SK-N-MC (cell line): Measurements from ENCODE around the gene PDE4D.

Experiments used
- DNase-seq: peaks from one replicate; pipeline ENCODE4 v3.0.0-alpha.2; 2011; ENCODE audit warnings: low read depth, low spot score
- H3K27ac ChIP-seq: fragments of 200-600 bp; sonication (generic); 2 replicates; pipeline ENCODE4 v1.5.1; 2016; ENCODE audit warnings: mixed run types
- H3K36me3 ChIP-seq: fragments of 200-600 bp; sonication (generic); 2 replicates; pipeline ENCODE4 v1.6.1; 2017; ENCODE audit warnings: antibody characterized with exemption, low read length, mixed read lengths; ENCODE audit not compliant: insufficient read depth
- H3K4me3 ChIP-seq: fragments of 200-600 bp; sonication (generic); 2 replicates; pipeline ENCODE4 v1.5.1; 2016
- H3K9ac ChIP-seq: fragments of 200-600 bp; sonication (generic); 2 replicates; pipeline ENCODE4 v1.8.0; 2017; ENCODE audit warnings: mixed run types, mixed read lengths; ENCODE audit not compliant: insufficient read length
- H3K9me3 ChIP-seq: fragments of 200-600 bp; sonication (generic); 2 replicates; pipeline ENCODE4 v1.6.1; 2017; ENCODE audit warnings: low read depth, mild to moderate bottlenecking, antibody characterized with exemption, low read length, moderate library complexity, mixed read lengths
- EZH2 ChIP-seq: fragments of 200-600 bp; sonication (generic); IDR thresholded peaks from one replicate; pipeline ENCODE4 v1.6.1; 2017; ENCODE audit warnings: antibody characterized with exemption
- FOXP2 ChIP-seq: optimal IDR thresholded peaks from 2 replicates; pipeline ENCODE3; 2011; ENCODE audit warnings: mild to moderate bottlenecking, moderate library complexity; ENCODE audit not compliant: insufficient read depth; ENCODE audit errors: extremely low read length, control extremely low read depth
- POLR2AphosphoS5 ChIP-seq: IDR thresholded peaks from 2 replicates; pipeline ENCODE4 v1.6.1; 2012; ENCODE audit warnings: mild to moderate bottlenecking, low read depth, low read length, borderline replicate concordance

PDE4D gene

GRCh38 chr5:58950224-58950623, 943.3 kb downstream of the PDE4D start:
- Histone ChIP-seq H3K27ac (no peak overlapping the region), H3K36me3 (no peaks in the 10 kb centered on the region), H3K9me3 (no peaks in the 10 kb centered on the region), H3K9ac (no peak overlapping the region), H3K4me3 (no peak overlapping the region)
- DNase-seq = no peak
- TF ChIP-seq EZH2 (no peak), POLR2AphosphoS5 (no peak), FOXP2 (no peak)

DNA sequence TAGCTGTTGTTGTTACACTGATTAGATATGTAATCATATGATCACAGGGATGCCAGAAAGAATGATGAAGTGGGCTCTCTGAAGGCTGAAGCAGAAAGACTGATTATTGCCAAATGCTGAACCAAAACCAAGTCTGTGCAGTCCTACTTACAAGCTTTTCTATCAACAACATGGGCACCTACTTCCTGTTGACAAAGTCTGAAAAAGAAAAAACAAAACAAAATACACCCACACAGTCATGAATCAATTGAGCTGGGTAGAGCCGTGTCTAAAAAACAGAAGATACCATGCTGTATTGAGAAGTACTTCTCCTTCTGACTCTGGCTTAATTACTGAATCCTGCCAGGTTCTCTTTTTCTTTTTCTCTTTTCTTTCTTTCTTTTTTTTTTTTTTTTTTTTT, 947.3 kb downstream of the PDE4D start:
- Histone ChIP-seq H3K9ac (no peak overlapping the region), H3K27ac (no peak overlapping the region), H3K36me3 (no peaks in the 10 kb centered on the region), H3K4me3 (no peak overlapping the region), H3K9me3 (no peaks in the 10 kb centered on the region)
- TF ChIP-seq POLR2AphosphoS5 = no peak
- TF ChIP-seq EZH2 = no peak
- TF ChIP-seq FOXP2 = no peak
- DNase-seq = no peak

- H3K4me3 ChIP-seq = no peak overlapping the region
- no peaks in the 10 kb centered on the region for H3K36me3 ChIP-seq
- H3K9ac ChIP-seq = no peak overlapping the region
- TF ChIP-seq EZH2 (no peak), POLR2AphosphoS5 (no peak), FOXP2 (no peak)
- DNase-seq = no peak
- no peaks in the 10 kb centered on the region for H3K9me3 ChIP-seq
- no peak overlapping the region for H3K27ac ChIP-seq
Observed at GRCh38 chr5:58944221-58944620, 949.3 kb downstream of the PDE4D start.

GRCh38 chr5:58940446-58940845, 953.1 kb downstream of the PDE4D start:
- no peak for TF ChIP-seq EZH2
- no peak for TF ChIP-seq FOXP2
- TF ChIP-seq POLR2AphosphoS5 = no peak
- DNase-seq = no peak
- no peak overlapping the region for H3K4me3 ChIP-seq
- no peak overlapping the region for H3K27ac ChIP-seq
- no peak overlapping the region for H3K9ac ChIP-seq
- H3K36me3 ChIP-seq = no peaks in the 10 kb centered on the region
- H3K9me3 ChIP-seq = no peaks in the 10 kb centered on the region

DNA sequence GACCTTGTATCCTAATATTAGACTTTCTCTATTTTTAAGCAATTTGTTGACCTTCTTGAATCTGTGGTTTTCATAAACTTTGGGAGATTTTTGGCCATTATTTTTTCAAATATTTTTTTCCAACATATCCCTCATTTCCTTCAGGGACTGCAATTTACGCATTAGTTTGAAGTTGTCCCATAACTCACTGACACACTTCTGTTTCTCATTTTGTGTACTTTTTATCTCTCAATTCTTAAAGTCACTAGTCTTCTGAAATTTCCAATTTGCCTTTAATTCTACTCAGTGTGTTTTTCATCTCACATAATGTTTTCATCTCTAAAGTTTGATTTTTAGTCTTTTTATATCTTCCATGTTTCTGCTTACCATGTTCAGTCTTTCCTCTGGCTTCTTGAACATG, 953.9 kb downstream of the PDE4D start:
- H3K9ac ChIP-seq = no peak overlapping the region
- H3K9me3 ChIP-seq = no peaks in the 10 kb centered on the region
- no peak for DNase-seq
- H3K4me3 ChIP-seq = no peak overlapping the region
- TF ChIP-seq EZH2 = no peak
- TF ChIP-seq FOXP2 = no peak
- no peak for TF ChIP-seq POLR2AphosphoS5
- no peak overlapping the region for H3K27ac ChIP-seq
- H3K36me3 ChIP-seq = no peaks in the 10 kb centered on the region

DNA sequence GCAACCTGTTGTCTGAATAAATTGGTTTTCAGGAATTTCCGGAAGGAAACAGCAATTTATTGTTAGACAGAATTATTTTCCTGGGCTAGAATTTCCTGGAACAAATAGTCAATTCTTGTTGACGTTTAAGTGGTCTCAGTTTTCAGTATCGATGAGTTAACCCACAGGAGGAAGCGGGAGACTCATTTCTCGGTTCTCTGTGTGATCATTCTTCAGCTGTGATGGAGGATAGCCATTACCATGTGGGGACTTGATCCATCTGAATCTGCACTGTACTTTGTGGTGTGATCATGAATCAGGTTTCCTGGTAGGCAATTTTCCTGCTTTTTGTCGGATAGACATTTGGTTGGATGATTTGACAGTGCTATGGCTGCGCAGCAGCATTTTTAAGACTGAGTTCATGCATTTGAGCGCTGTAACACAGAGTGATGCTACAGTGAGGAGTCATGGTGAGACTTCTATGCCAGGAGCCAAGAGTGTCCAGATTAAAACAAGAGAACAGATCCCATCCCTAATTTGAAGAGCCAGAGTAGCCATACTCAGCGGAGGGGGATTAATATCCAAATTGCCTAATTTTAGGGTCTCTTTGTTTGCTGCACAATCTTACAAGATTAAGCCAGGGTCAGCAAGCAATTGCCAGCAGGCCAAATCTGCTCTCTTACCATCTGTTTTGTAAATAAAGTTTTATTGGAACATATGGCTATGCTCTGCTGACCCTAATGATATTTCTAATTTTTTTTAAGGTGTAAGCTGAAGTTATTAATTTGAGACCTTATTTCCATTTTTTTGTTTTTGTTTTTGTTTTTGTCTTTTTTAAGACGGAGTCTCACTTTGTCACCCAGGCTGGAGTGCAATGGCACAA, 954.7 kb downstream of the PDE4D start:
- Histone ChIP-seq H3K36me3 (no peaks in the 10 kb centered on the region), H3K9me3 (no peaks in the 10 kb centered on the region), H3K9ac (no peak overlapping the region), H3K4me3 (no peak overlapping the region), H3K27ac (no peak overlapping the region)
- no peak for DNase-seq
- TF ChIP-seq EZH2 (no peak), FOXP2 (no peak), POLR2AphosphoS5 (no peak)

DNA sequence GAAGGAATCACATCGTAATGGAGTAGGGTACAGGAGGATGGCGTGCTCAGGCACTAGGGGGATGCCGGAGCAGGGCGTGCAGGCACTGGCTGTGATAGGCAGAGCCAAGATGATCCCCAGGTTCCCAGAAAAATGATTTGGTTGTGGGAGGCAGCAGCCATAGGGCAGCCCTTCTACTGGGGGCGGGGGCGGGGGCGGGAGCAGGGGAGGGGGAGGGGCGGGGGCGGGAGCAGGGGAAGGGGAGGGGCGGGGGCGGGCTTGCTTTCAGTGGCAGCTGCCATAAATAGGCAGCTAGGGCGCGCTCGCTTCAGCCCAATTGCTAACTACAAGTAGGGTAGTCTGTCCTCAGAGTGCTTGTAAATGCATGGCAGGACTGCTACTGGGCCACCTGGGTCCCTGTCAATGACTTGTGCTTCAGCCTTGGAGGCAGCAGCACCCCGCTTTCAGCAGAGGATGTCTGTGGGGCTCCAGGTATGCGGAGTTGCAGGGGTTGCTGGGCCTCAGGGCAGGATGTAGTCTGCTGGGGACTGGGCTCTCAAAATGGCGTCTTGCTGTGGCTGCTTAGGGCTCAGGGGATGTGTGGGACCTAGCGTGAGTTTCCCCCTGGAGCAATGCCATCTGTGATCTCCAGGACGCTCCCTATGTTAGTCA, 956.4 kb downstream of the PDE4D start:
- Histone ChIP-seq H3K36me3 (no peaks in the 10 kb centered on the region), H3K27ac (no peak overlapping the region), H3K9ac (no peak overlapping the region), H3K4me3 (no peak overlapping the region), H3K9me3 (no peaks in the 10 kb centered on the region)
- TF ChIP-seq POLR2AphosphoS5 = no peak
- no peak for TF ChIP-seq FOXP2
- no peak for TF ChIP-seq EZH2
- DNase-seq = no peak

- Histone ChIP-seq H3K9ac (no peak overlapping the region), H3K36me3 (no peaks in the 10 kb centered on the region), H3K4me3 (no peak overlapping the region), H3K27ac (no peak overlapping the region), H3K9me3 (no peaks in the 10 kb centered on the region)
- TF ChIP-seq POLR2AphosphoS5 (no peak), EZH2 (no peak), FOXP2 (no peak)
- no peak for DNase-seq
Observed at GRCh38 chr5:58934629-58935097, 958.9 kb downstream of the PDE4D start.
